HEK293T (cell line): ENCODE measurements around the gene FLT3.
"Not testable (repeated sequence)": the region's sequence is repeated elsewhere in the genome, so short reads cannot be mapped to it uniquely, and the experiment has no call there.

Experiments used
- CTCF ChIA-PET: fragments of 350-600 bp; formaldehyde crosslinking; extraction: SDS; loops from one replicate; lab custom pipeline; 2021; ENCODE audit warnings: antibody characterized with exemption, inconsistent platforms; lab: Yijun Ruan, JAX
- POLR2A ChIA-PET: fragments of 350-600 bp; formaldehyde crosslinking; extraction: SDS; loops from one replicate; lab custom pipeline; 2020; ENCODE audit warnings: antibody characterized with exemption, inconsistent platforms; lab: Yijun Ruan, JAX
- DNase-seq: peaks from one replicate; pipeline ENCODE4 v3.0.0; 2012; ENCODE audit warnings: mixed read lengths; ENCODE audit errors: extremely low spot score
- ARNT ChIP-seq: fragments of 450-650 bp; IDR thresholded peaks from 2 replicates; pipeline ENCODE4 v1.6.1; 2017; ENCODE audit warnings: mild to moderate bottlenecking
- BHLHE40 ChIP-seq: fragments of 450-650 bp; IDR thresholded peaks from 2 replicates; pipeline ENCODE4 v1.6.1; 2016; ENCODE audit warnings: mild to moderate bottlenecking, moderate library complexity, borderline replicate concordance
- CTBP1 ChIP-seq: fragments of 450-650 bp; IDR thresholded peaks from 2 replicates; pipeline ENCODE4 v1.6.1; 2016; ENCODE audit warnings: borderline replicate concordance
- ELF4 ChIP-seq: fragments of 450-650 bp; IDR thresholded peaks from 2 replicates; pipeline ENCODE4 v1.6.1; 2017; ENCODE audit warnings: antibody characterized with exemption
- FOXA1 ChIP-seq: fragments of 450-650 bp; IDR thresholded peaks from 2 replicates; pipeline ENCODE4 v1.6.1; 2016; ENCODE audit warnings: mild to moderate bottlenecking
- FOXK2 ChIP-seq: fragments of 450-650 bp; IDR thresholded peaks from 2 replicates; pipeline ENCODE4 v1.6.1; 2016; ENCODE audit warnings: mild to moderate bottlenecking
- FOXM1 ChIP-seq: fragments of 450-650 bp; IDR thresholded peaks from 2 replicates; pipeline ENCODE4 v1.6.1; 2017; ENCODE audit warnings: mild to moderate bottlenecking, borderline replicate concordance
- HDGF ChIP-seq: fragments of 450-650 bp; IDR thresholded peaks from 2 replicates; pipeline ENCODE4 v1.6.1; 2017; ENCODE audit warnings: antibody characterized with exemption, borderline replicate concordance
- L3MBTL2 ChIP-seq: fragments of 450-650 bp; conservative IDR thresholded peaks from 2 replicates; pipeline ENCODE4 v1.6.1; 2016; ENCODE audit warnings: mild to moderate bottlenecking
- LEF1 ChIP-seq: fragments of 450-650 bp; IDR thresholded peaks from 2 replicates; pipeline ENCODE4 v1.6.1; 2017; ENCODE audit warnings: mild to moderate bottlenecking, borderline replicate concordance
- NFRKB ChIP-seq: fragments of 450-650 bp; IDR thresholded peaks from 2 replicates; pipeline ENCODE4 v1.6.1; 2016; ENCODE audit warnings: mild to moderate bottlenecking, moderate library complexity
- SP1 ChIP-seq: fragments of 450-650 bp; IDR thresholded peaks from 2 replicates; pipeline ENCODE4 v1.6.1; 2017
- SUZ12 ChIP-seq: fragments of 450-650 bp; IDR thresholded peaks from 2 replicates; pipeline ENCODE4 v1.6.1; 2016; ENCODE audit warnings: mild to moderate bottlenecking
- TARDBP ChIP-seq: fragments of 450-650 bp; IDR thresholded peaks from 2 replicates; pipeline ENCODE4 v1.6.1; 2016
- ZNF384 ChIP-seq: fragments of 450-650 bp; IDR thresholded peaks from 2 replicates; pipeline ENCODE4 v1.6.1; 2016
- TF ChIP-seq, protein P1 (sequence below): fragments of 450-650 bp; IDR thresholded peaks from 2 replicates; pipeline ENCODE4 v1.6.1; 2016

FLT3 gene

DNA sequence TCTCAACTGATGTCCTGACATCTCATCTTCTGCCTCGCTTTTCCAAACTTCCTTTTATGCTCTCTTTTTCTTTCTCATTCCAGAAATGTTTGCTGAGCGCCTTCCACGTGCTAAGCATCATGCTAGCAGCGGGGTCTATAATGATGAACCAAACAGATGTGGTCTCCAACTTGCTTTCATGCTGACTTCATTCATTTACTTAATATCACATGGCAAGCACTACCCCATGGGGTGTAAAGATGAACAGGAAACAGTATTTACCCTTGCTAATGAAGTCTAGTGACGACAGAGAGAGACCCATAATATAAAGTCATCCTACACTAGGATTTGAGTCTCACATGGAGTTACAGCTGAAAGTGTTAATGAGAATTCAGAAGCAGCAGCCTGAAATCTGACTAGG lies 90.3 kb downstream of the FLT3 start:
- TF ChIP-seq SUZ12 (no peak), BHLHE40 (no peak), CTBP1 (no peak), NFRKB (no peak), L3MBTL2 (no peak), LEF1 (no peak), ELF4 (no peak), FOXM1 (no peak), ZNF384 (no peak), ARNT (no peak), SP1 (no peak), TARDBP (no peak), FOXK2 (no peak)
- TF ChIP-seq, protein P1, sequence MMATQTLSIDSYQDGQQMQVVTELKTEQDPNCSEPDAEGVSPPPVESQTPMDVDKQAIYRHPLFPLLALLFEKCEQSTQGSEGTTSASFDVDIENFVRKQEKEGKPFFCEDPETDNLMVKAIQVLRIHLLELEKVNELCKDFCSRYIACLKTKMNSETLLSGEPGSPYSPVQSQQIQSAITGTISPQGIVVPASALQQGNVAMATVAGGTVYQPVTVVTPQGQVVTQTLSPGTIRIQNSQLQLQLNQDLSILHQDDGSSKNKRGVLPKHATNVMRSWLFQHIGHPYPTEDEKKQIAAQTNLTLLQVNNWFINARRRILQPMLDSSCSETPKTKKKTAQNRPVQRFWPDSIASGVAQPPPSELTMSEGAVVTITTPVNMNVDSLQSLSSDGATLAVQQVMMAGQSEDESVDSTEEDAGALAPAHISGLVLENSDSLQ: no peak
- ChIA-PET POLR2A (no interaction called here), CTCF (no interaction called here)
- DNase-seq: no peak

DNA sequence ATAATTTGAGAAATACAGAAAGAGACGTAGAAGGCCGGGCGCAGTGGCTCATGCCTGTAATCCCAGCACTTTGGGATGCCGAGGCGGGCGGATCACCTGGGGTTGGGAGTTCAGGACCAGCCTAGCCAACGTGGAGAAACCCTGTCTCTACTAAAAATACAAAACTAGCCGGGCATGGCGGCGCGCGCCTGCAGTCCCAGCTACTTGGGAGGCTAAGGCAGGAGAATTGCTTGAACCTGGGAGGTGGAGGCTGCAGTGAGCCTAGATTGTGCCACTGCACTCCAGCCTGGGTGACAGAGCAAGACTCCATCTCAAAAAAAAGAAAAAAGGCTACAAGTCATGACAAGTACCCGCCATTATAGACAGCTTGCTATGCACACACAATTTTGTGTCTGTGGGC lies 95.4 kb downstream of the FLT3 start:
- DNase-seq, POLR2A ChIA-PET, CTCF ChIA-PET: not testable (repeated sequence)

DNA sequence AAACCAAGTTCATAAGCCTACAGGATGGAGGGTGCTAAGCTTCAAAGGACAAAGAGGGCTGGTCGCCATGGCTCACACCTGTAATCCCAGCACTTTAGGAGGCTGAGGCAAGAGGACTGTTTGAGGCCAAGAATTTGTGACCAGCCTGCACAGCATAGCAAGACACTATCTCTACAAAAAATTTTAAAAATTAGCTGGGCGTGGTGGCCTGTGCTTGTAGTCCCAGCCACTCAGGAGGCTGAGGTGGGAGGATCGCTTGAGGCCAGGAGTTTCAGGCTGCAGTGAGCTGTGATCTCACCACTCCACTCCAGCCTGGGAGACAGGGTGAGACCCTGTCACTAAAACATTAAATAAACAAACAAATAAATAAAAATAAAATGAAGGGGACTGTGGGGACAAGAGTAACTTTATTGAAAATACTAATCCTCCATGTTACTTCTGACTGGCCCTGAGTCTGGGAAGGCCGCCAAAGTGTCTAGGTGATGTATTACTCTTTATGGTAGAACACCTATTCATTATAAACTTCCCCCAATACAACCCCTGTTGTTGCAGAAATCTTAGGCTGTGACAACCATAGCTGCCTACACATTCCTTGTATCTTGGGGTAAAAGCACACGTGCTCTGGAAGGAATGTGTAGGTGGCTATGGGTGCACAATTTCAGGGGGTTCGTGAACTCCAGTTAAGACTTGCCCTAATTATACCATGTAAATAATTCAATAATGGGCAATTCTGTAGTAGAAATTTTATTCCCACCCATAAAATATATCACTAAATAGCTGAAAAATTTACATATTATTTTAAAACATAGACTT lies 97.3 kb downstream of the FLT3 start:
- no peak for TF ChIP-seq FOXM1
- TF ChIP-seq LEF1: no peak
- TF ChIP-seq ARNT: no peak
- TF ChIP-seq SP1: no peak
- TF ChIP-seq HDGF: no peak
- no peak for TF ChIP-seq FOXA1
- TF ChIP-seq FOXK2: no peak
- TF ChIP-seq SUZ12: no peak
- no peak for TF ChIP-seq TARDBP
- CTCF ChIA-PET: no interaction called here
- no peak for DNase-seq
- POLR2A ChIA-PET: no interaction called here

DNA sequence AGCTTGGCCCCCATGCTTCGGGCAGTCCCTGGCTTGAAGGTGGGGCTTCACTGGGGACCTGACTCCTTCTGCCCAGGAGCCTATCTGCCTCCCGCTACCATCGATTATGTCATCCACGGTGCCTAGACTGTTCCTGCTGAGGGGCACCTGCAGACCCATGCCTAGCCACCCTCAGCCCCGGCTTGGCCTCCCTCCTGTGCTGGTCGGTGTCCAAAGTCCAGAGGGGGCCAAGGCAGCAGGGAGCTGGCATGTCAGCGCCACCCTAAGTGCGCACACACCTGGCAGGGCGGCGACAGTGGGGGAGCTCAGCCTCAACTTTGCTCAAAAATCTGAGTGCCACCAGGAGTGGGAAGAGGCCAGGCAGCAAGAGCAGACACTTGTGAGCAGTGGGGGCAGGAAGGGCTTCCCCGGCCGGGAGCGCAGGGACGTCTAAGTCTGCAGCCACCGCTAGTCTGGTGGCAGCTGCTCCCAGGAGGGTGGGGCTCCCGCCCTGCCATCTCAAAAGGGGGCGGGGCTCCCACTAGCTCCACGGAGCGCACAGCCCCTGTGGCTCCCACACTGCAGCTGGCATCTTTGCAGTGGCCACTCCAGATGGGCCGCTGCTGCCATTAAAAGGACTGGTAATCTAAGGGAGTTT lies 98.4 kb downstream of the FLT3 start:
- no peak for TF ChIP-seq SUZ12
- TF ChIP-seq NFRKB: no peak
- no peak for TF ChIP-seq FOXM1
- TF ChIP-seq ELF4: no peak
- no peak for TF ChIP-seq CTBP1
- TF ChIP-seq FOXK2: no peak
- no peak for TF ChIP-seq HDGF
- TF ChIP-seq L3MBTL2: no peak
- TF ChIP-seq ARNT: no peak
- no peak for TF ChIP-seq TARDBP
- no peak for TF ChIP-seq BHLHE40
- TF ChIP-seq, protein P1: no peak
- DNase-seq: no peak
- ChIA-PET CTCF (no interaction called here), POLR2A (no interaction called here)

DNA sequence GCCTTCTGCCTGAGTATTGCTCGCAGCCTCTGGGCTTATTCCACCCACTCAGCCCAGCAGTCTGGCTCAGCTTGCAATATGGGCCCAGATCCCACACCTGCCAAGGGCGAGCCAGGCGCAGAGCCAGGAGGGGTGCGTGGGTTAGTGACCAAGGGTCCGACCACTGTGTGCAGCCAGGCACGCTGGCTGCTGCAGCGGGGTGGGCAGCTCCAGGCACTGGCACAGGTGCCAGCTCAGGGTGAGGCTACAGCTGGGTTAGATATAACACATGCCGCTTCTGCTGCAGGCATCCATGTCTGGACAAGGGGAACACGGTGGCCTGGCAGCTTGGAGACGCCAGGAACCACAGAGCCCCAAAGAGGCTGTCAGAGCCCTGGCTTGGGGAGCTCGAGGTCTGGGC lies 99.3 kb downstream of the FLT3 start:
- DNase-seq: no peak
- CTCF ChIA-PET: no interaction called here
- TF ChIP-seq CTBP1 (no peak), SUZ12 (no peak), FOXM1 (no peak), ARNT (no peak), FOXK2 (no peak), LEF1 (no peak), FOXA1 (no peak), BHLHE40 (no peak), ELF4 (no peak), SP1 (no peak), ZNF384 (no peak), HDGF (no peak), TARDBP (no peak)
- POLR2A ChIA-PET: no interaction called here

DNA sequence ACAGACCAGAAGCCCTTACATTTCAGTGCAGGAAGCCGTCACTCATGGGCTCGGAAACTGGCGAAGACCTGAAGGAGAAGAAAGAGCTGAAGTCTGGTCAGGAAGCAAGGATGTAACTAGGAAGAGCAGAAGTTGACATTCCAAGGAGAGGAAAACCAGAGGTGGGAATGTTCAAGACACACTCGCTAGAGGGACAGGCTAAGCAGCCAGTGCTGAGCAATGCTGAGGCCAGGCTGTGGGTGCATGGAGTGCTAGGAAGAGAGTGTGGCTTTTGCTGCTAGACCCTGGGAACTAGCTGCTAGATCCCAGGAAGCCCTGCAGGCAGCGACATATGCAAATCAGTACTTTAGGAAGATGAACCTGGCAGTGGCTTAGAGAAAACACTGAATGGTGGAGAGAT lies 99.8 kb downstream of the FLT3 start:
- TF ChIP-seq TARDBP (no peak), FOXM1 (no peak), LEF1 (no peak), L3MBTL2 (no peak), ELF4 (no peak), ARNT (no peak), SP1 (no peak), CTBP1 (no peak), NFRKB (no peak), BHLHE40 (no peak), FOXK2 (no peak), ZNF384 (no peak), SUZ12 (no peak)
- TF ChIP-seq, protein P1: no peak; the same call in 1 of the 2 replicates
- ChIA-PET CTCF (no interaction called here), POLR2A (no interaction called here)
- no peak for DNase-seq
